Caco-2 (cell line): ENCODE measurements around the gene PFDN1. TPM values are rescaled to one million over a fixed set of nuclear protein-coding genes. Genes with fewer than 3 reads are reported as not detected.

ENCODE experiments used
- BruUV-seq: library from RNA; stranded (reverse); fragments of 400-500 nt; replicated peaks from 2 replicates; lab custom pipeline; 2021; lab: Mats Ljungman, UMichigan
- CTCF ChIA-PET: fragments of 300-600 bp; sonication (Branson Sonifier 250); formaldehyde crosslinking; loops from one replicate; lab custom pipeline; 2022; ENCODE audit warnings: antibody characterized with exemption; lab: Charles Lee
- POLR2A ChIA-PET: fragments of 300-600 bp; sonication (Branson Sonifier 250); formaldehyde crosslinking; loops from one replicate; lab custom pipeline; 2022; ENCODE audit warnings: antibody characterized with exemption; lab: Charles Lee
- DNase-seq, 2 experiments: peaks; one replicate each; pipeline versions ENCODE4 v3.0.0 to v3.0.0-alpha.2; 2020 to 2022
- H3K27me3 ChIP-seq: replicated peaks from 2 replicates; pipeline ENCODE4 v1.6.0; 2011; ENCODE audit warnings: low read length; ENCODE audit not compliant: control insufficient read depth, insufficient read depth
- H3K36me3 ChIP-seq: 2 replicates; pipeline ENCODE4 v1.5.1; 2011; ENCODE audit warnings: low read length; ENCODE audit not compliant: control insufficient read depth, insufficient read depth
- H3K4me1 ChIP-seq: fragments of 250-450 bp; sonication (Bioruptor Pico); 2 replicates; pipeline ENCODE4 v1.5.1; 2020; ENCODE audit warnings: mild to moderate bottlenecking
- H3K4me3 ChIP-seq: 2 replicates; pipeline ENCODE4 v1.5.1; 2011; ENCODE audit warnings: low read depth, mild to moderate bottlenecking, control low read depth, low read length
- H3K9me3 ChIP-seq: fragments of 250-450 bp; sonication (Bioruptor Pico); 2 replicates; pipeline ENCODE4 v1.5.1; 2020; ENCODE audit warnings: mild to moderate bottlenecking, moderate library complexity
- H3K27ac Mint-ChIP-seq: one replicate; pipeline ENCODE4 v1.8.0; 2022; ENCODE audit warnings: mixed read lengths; ENCODE audit not compliant: unreplicated experiment
- H3K27me3 Mint-ChIP-seq: one replicate; pipeline ENCODE4 v1.8.0; 2022; ENCODE audit warnings: mixed read lengths; ENCODE audit not compliant: insufficient read depth, unreplicated experiment
- H3K36me3 Mint-ChIP-seq: one replicate; pipeline ENCODE4 v1.8.0; 2022; ENCODE audit warnings: mild to moderate bottlenecking, mixed read lengths; ENCODE audit not compliant: insufficient read depth, unreplicated experiment
- H3K4me1 Mint-ChIP-seq: one replicate; pipeline ENCODE4 v1.8.0; 2022; ENCODE audit warnings: low read depth, mixed read lengths; ENCODE audit not compliant: unreplicated experiment
- H3K4me3 Mint-ChIP-seq: one replicate; pipeline ENCODE4 v1.8.0; 2022; ENCODE audit warnings: mild to moderate bottlenecking, moderate library complexity, mixed read lengths; ENCODE audit not compliant: unreplicated experiment
- H3K9me3 Mint-ChIP-seq: one replicate; pipeline ENCODE4 v1.8.0; 2022; ENCODE audit warnings: mixed read lengths; ENCODE audit not compliant: unreplicated experiment
- CTCF ChIP-seq, 2 experiments: fragments of 200-600 bp in 1 of 2; IDR thresholded peaks; 1 replicate in 1 of 2; 2 replicates in 1 of 2; pipeline versions ENCODE4 v1.5.1 to v1.8.0; 2011 to 2022; ENCODE audit warnings: antibody characterized with exemption in 1 of 2, control low read depth in 1 of 2, inconsistent platforms in 1 of 2, low read depth in 1 of 2, low read length in 1 of 2, mild to moderate bottlenecking in 1 of 2, moderate library complexity in 1 of 2; ENCODE audit not compliant: insufficient read depth in 1 of 2, severe bottlenecking in 1 of 2, unreplicated experiment in 1 of 2
- intact Hi-C: fragments of 100-400 bp; cut with micrococcal nuclease; formaldehyde crosslinking; loops from one replicate; pipeline ENCODE4 v1.10.0; 2022; ENCODE audit not compliant: unreplicated experiment
- total RNA-seq: library from RNA; stranded (reverse); gene quantifications from 2 replicates; pipeline ENCODE4 v1.2.3, GENCODE V29; 2022

Gene PFDN1
- total RNA-seq, 1 experiment from 2014 or later = 81.1 TPM

DNA sequence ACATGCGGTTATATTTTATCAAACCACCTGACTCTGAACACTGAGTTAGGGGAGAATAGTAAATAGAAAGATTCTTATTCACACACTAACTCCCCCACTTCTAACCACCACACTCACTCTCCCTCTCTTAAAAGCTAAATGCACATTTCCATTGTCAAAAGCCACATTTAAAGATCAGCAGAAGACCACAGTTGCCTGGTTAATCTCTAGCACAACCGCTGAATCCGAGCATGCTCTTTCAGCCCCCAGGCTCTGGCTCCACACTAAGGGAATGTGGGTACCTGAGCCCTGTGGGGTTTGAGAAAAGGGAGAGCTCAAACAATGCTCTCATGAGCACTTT, 35.7 kb downstream of the PFDN1 start:
- H3K27ac Mint-ChIP-seq = no peak overlapping the region
- H3K4me1 Mint-ChIP-seq = peaks cover 4% of the 10 kb centered on the region
- H3K9me3 Mint-ChIP-seq = no peaks in the 10 kb centered on the region
- H3K4me1 ChIP-seq = no peaks in the 10 kb centered on the region
- no peaks in the 10 kb centered on the region for H3K27me3 Mint-ChIP-seq
- intact Hi-C loops = no loop called here
- H3K36me3 ChIP-seq = no peaks in the 10 kb centered on the region
- H3K4me3 Mint-ChIP-seq = no peak overlapping the region
- H3K36me3 Mint-ChIP-seq = peaks cover 14% of the 10 kb centered on the region
- no peak for DNase-seq
- POLR2A ChIA-PET = no interaction called here
- BruUV-seq = no TSS peak
- TF ChIP-seq CTCF (IDR thresholded peaks at IDR 0.05; ENCODE audit: insufficient read depth in 1 of 2, low read depth in 1 of 2, low read length in 1 of 2, severe bottlenecking in 1 of 2, unreplicated experiment in 1 of 2) = no peak
- no peaks in the 10 kb centered on the region for H3K27me3 ChIP-seq
- CTCF ChIA-PET = interaction anchor here (1.3 kb wide), 1 partner anchor 79 kb away, joined by 4 read pairs; the partner anchor contains the start of gene HBEGF
- H3K4me3 ChIP-seq = no peak overlapping the region
- no peaks in the 10 kb centered on the region for H3K9me3 ChIP-seq

DNA sequence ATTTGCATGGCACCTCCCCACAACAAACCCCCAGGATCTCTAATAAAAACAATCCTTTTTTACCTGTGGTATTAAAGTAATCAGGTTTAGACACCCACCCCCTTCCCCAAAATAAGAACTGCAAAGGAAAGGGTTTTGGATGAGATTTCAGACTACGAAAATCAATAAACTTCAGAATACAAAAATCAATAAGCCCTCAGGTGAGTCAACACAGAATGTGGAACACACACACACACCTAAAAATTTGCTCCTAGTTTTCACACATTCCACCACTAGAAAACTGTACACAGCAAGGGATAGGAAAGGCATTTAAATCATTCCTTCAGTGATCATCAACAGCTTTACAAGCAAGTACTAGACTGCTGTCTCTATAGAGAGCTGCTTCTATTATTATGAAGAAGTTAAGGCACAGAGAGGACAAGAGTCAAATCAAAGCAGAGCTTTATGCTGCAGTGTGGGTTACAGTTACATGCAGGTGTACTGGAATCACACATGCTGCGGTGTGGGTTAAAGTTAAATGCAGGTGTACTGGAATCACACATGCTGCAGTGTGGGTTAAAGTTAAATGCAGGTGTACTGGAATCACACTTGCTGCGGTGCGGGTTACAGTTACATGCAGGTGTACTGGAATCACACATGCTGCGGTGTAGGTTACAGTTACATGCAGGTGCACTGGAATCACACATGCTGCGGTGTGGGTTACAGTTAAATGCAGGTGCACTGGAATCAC, 36.3 kb downstream of the PFDN1 start:
- no peaks in the 10 kb centered on the region for H3K27me3 ChIP-seq
- Mint-ChIP-seq H3K9me3 (no peaks in the 10 kb centered on the region), H3K4me1 (peaks cover 9% of the 10 kb centered on the region), H3K36me3 (peaks cover 14% of the 10 kb centered on the region), H3K27me3 (no peaks in the 10 kb centered on the region), H3K27ac (no peak overlapping the region), H3K4me3 (no peak overlapping the region)
- peaks cover 4% of the 10 kb centered on the region; the same call in 1 of the 2 replicates for H3K4me1 ChIP-seq
- H3K4me3 ChIP-seq = no peak overlapping the region
- TF ChIP-seq CTCF (IDR thresholded peaks at IDR 0.05; ENCODE audit: insufficient read depth in 1 of 2, low read depth in 1 of 2, low read length in 1 of 2, severe bottlenecking in 1 of 2, unreplicated experiment in 1 of 2) = no peak
- CTCF ChIA-PET = interaction anchor here (1.3 kb wide), 1 partner anchor 80 kb away, joined by 4 read pairs; the partner anchor contains the start of gene HBEGF
- BruUV-seq = no TSS peak
- intact Hi-C loops = no loop called here
- no peak for DNase-seq
- no peaks in the 10 kb centered on the region for H3K36me3 ChIP-seq
- POLR2A ChIA-PET = no interaction called here
- H3K9me3 ChIP-seq = no peaks in the 10 kb centered on the region

GRCh38 chr5:140265845-140266244, 37.1 kb downstream of the PFDN1 start:
- Histone ChIP-seq H3K9me3 (no peaks in the 10 kb centered on the region), H3K36me3 (no peaks in the 10 kb centered on the region), H3K27me3 (no peaks in the 10 kb centered on the region), H3K4me1 (peaks cover 5% of the 10 kb centered on the region; the same call in 1 of the 2 replicates), H3K4me3 (no peak overlapping the region)
- no TSS peak for BruUV-seq
- H3K4me1 Mint-ChIP-seq = peaks cover 16% of the 10 kb centered on the region
- no peaks in the 10 kb centered on the region for H3K27me3 Mint-ChIP-seq
- intact Hi-C loops = no loop called here
- peaks cover 14% of the 10 kb centered on the region for H3K36me3 Mint-ChIP-seq
- no peaks in the 10 kb centered on the region for H3K9me3 Mint-ChIP-seq
- ChIA-PET POLR2A (no interaction called here), CTCF (no interaction called here)
- no peak for DNase-seq
- no peak overlapping the region for H3K27ac Mint-ChIP-seq
- no peak for TF ChIP-seq CTCF (IDR thresholded peaks at IDR 0.05; ENCODE audit: insufficient read depth in 1 of 2, low read depth in 1 of 2, low read length in 1 of 2, severe bottlenecking in 1 of 2, unreplicated experiment in 1 of 2)
- no peak overlapping the region for H3K4me3 Mint-ChIP-seq
